Tibial artery (tissue), 4 donors: ENCODE data around the gene AMFR.
"Not testable (repeated sequence)": the region's sequence is repeated elsewhere in the genome, so short reads cannot be mapped to it uniquely, and the experiment has no call there.

Source experiments
- DNase-seq, 2 donors: peaks; one replicate each; pipeline ENCODE4 v3.0.0-alpha.2; 2019
- H3K27ac ChIP-seq, 2 donors: fragments of 200-600 bp; sonication (generic) in 1 of 2; 1 replicate in 1 of 2; 2 replicates in 1 of 2; pipeline ENCODE4 v1.5.1; 2018 to 2019; ENCODE audit warnings: mild to moderate bottlenecking in 1 of 2
- H3K27me3 ChIP-seq, 2 donors: fragments of 200-600 bp; sonication (generic) in 1 of 2; one replicate each; pipeline versions ENCODE4 v1.5.1 to v1.6.0; 2016 to 2019
- H3K36me3 ChIP-seq, 3 donors: fragments of 200-600 bp; sonication (generic) in 2 of 3; one replicate each; pipeline ENCODE4 v1.5.1; 2016 to 2019; ENCODE audit warnings: mild to moderate bottlenecking in 2 of 3
- H3K4me1 ChIP-seq, 4 donors: fragments of 200-600 bp; sonication (generic) in 2 of 4; 1 replicate in 3 of 4; 2 replicates in 1 of 4; pipeline ENCODE4 v1.5.1; 2016 to 2019
- H3K4me3 ChIP-seq, 2 donors: fragments of 200-600 bp; sonication (generic) in 1 of 2; 1 replicate in 1 of 2; 2 replicates in 1 of 2; pipeline ENCODE4 v1.5.1; 2018 to 2019; ENCODE audit warnings: mild to moderate bottlenecking in 2 of 2
- H3K9me3 ChIP-seq, 3 donors: fragments of 200-600 bp; sonication (generic) in 1 of 3; one replicate each; pipeline ENCODE4 v1.5.1; 2016 to 2019
- intact Hi-C: fragments of 100-400 bp; cut with DNase I; formaldehyde crosslinking; loops from one replicate; pipeline ENCODE4 v1.15.0; 2023; ENCODE audit warnings: low total_unique reads
- TF ChIP-seq, protein P1 (sequence below), 2 experiments: fragments of 200-600 bp in 1 of 2; fragments of 450-650 bp in 1 of 2; IDR thresholded peaks; one replicate each; pipeline ENCODE4 v1.5.1; 2017 to 2019; ENCODE audit warnings: antibody characterized with exemption in 2 of 2, mild to moderate bottlenecking in 1 of 2, moderate library complexity in 1 of 2

The AMFR gene

DNA sequence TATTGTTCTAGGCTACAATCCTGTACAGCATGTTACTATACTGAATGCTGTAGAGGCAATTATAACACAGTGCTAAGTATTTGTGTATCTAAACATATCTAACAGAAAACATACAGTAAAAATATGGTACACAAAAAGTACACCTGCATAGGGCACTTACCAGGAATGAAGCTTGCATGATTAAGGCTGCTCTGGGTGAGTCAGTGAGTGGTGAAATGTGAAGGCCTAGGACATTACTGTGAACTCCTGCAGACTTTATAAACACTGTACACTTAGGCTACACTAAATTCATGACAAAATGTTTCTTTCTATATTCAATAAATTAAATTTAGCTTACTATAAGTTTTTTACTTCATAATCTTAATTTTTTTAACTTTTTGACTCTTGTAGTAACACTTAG, 37.1 kb downstream of the AMFR start:
- Histone ChIP-seq H3K4me3 (no peak overlapping the region), H3K4me1 (no peaks in the 10 kb centered on the region), H3K27me3 (no peaks in the 10 kb centered on the region), H3K27ac (no peak overlapping the region), H3K9me3 (no peaks in the 10 kb centered on the region), H3K36me3 (peaks cover 67 to 88% (median 74%) of the 10 kb centered on the region in 3 donors)
- TF ChIP-seq, protein P1, sequence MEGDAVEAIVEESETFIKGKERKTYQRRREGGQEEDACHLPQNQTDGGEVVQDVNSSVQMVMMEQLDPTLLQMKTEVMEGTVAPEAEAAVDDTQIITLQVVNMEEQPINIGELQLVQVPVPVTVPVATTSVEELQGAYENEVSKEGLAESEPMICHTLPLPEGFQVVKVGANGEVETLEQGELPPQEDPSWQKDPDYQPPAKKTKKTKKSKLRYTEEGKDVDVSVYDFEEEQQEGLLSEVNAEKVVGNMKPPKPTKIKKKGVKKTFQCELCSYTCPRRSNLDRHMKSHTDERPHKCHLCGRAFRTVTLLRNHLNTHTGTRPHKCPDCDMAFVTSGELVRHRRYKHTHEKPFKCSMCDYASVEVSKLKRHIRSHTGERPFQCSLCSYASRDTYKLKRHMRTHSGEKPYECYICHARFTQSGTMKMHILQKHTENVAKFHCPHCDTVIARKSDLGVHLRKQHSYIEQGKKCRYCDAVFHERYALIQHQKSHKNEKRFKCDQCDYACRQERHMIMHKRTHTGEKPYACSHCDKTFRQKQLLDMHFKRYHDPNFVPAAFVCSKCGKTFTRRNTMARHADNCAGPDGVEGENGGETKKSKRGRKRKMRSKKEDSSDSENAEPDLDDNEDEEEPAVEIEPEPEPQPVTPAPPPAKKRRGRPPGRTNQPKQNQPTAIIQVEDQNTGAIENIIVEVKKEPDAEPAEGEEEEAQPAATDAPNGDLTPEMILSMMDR (IDR thresholded peaks at IDR 0.05), result no peak
- intact Hi-C loops, result no loop called here
- DNase-seq, result no peak

GRCh38 chr16:56387396-56387795, 37.9 kb downstream of the AMFR start:
- Histone ChIP-seq H3K9me3 (no peaks in the 10 kb centered on the region), H3K27ac (no peak overlapping the region), H3K4me1 (no peaks in the 10 kb centered on the region), H3K36me3 (peaks cover 72 to 96% (median 82%) of the 10 kb centered on the region in 3 donors), H3K27me3 (no peaks in the 10 kb centered on the region), H3K4me3 (no peak overlapping the region)
- intact Hi-C loops, result no loop called here
- TF ChIP-seq, protein P1 (IDR thresholded peaks at IDR 0.05), result no peak
- no peak for DNase-seq

DNA sequence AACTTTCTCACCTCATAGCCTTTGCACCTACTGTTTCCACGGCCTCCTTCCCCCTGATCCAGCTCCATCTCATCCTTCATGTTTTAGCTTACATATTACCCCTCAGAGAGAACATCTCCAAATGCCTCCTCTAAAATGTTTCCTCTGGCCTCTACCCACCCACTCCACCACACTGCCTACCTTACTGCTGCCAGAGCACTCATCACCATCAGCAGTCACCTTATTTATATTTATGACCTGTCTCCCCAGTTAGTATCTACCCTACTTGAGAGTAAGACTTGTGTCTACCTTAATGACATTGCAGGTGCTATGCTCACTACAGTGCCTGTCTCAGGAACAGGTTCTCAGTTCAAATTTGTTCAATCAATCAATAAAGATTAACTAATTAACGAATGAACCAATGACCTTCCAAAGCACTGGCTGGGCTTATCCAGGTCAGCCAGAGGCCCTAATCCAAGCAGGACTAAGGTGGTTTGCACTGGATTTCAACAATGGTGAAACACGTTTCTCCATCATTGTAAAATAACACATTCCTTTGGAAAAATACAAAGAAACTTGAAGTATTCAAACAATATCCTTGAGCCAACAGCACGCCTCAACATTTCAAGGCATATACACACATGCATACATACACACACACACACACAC, 41.1 kb downstream of the AMFR start:
- Histone ChIP-seq H3K4me3 (no peak overlapping the region), H3K27ac (no peak overlapping the region), H3K36me3 (peaks cover 85 to 96% (median 91%) of the 10 kb centered on the region in 3 donors), H3K27me3 (no peaks in the 10 kb centered on the region), H3K9me3 (peaks cover 0 to 15% (median 4%) of the 10 kb centered on the region in 3 donors), H3K4me1 (no peaks in the 10 kb centered on the region)
- no peak for DNase-seq
- TF ChIP-seq, protein P1 (IDR thresholded peaks at IDR 0.05), result no peak
- intact Hi-C loops, result no loop called here

- no peak for DNase-seq
- TF ChIP-seq, protein P1 (IDR thresholded peaks at IDR 0.05), result no peak
- intact Hi-C loops, result no loop called here
- H3K4me1 ChIP-seq, result no peaks in the 10 kb centered on the region
- peaks cover 0 to 15% (median 4%) of the 10 kb centered on the region in 3 donors for H3K9me3 ChIP-seq
- H3K27ac ChIP-seq, result no peak overlapping the region
- peaks cover 74 to 96% (median 84%) of the 10 kb centered on the region in 3 donors for H3K36me3 ChIP-seq
- H3K27me3 ChIP-seq, result no peaks in the 10 kb centered on the region
- no peak overlapping the region for H3K4me3 ChIP-seq
Observed at GRCh38 chr16:56382901-56383355, 42.4 kb downstream of the AMFR start.

GRCh38 chr16:56382459-56382858, 42.9 kb downstream of the AMFR start:
- TF ChIP-seq, protein P1 (IDR thresholded peaks at IDR 0.05), result no peak
- Histone ChIP-seq H3K27ac (no peak overlapping the region), H3K4me1 (no peaks in the 10 kb centered on the region), H3K27me3 (no peaks in the 10 kb centered on the region), H3K9me3 (peaks cover 0 to 15% (median 4%) of the 10 kb centered on the region in 3 donors), H3K4me3 (no peak overlapping the region), H3K36me3 (peaks cover 70 to 91% (median 79%) of the 10 kb centered on the region in 3 donors)
- no peak for DNase-seq
- intact Hi-C loops, result no loop called here

GRCh38 chr16:56380778-56381485, 44.4 kb downstream of the AMFR start:
- H3K27me3 ChIP-seq, H3K27ac ChIP-seq, intact Hi-C loops, H3K4me3 ChIP-seq, DNase-seq, H3K4me1 ChIP-seq: not testable (repeated sequence)
- Histone ChIP-seq H3K9me3 (peaks cover 0 to 15% (median 4%) of the 10 kb centered on the region in 3 donors), H3K36me3 (peaks cover 61 to 80% (median 73%) of the 10 kb centered on the region in 3 donors)

- H3K36me3 ChIP-seq, result peaks cover 43 to 67% (median 54%) of the 10 kb centered on the region in 3 donors
Observed at GRCh38 chr16:56379044-56379443, 46.3 kb downstream of the AMFR start.

DNA sequence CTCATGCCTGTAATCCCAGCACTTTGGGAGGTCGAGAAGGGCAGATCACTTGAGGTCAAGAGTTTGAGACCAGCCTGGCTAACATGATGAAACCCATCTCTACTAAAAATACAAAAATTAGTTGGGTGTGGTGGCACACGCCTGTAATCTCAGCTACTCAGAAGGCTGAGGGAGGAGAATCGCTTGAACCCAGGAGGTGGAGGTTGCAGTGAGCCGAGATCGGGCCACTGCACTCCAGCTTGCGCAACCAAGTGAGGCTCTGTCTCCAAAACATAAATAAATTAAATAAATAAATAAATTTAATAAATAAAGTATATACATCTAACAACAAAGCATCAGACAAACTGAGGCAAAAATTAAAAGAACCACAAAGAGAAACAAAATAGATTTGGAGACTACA, 49.6 kb downstream of the AMFR start:
- H3K9me3 ChIP-seq, DNase-seq, H3K27me3 ChIP-seq, intact Hi-C loops, H3K27ac ChIP-seq, H3K4me1 ChIP-seq, H3K4me3 ChIP-seq: not testable (repeated sequence)
- peaks cover 13 to 35% (median 29%) of the 10 kb centered on the region in 3 donors for H3K36me3 ChIP-seq

More at GRCh38 chr16:56379044-56379443, 46.3 kb downstream of the AMFR start:
- H3K27ac ChIP-seq, H3K4me3 ChIP-seq, H3K4me1 ChIP-seq, DNase-seq, H3K27me3 ChIP-seq, intact Hi-C loops: not testable (repeated sequence)
- peaks cover 0 to 15% (median 4%) of the 10 kb centered on the region in 3 donors for H3K9me3 ChIP-seq
